Neural cell (in vitro differentiated cells): Measurements from ENCODE around the gene AMIGO1.
A peak's percentile ranks its signal among the peaks of the same experiment; 100 is the strongest.

Experiments
- EP300 ChIP-seq: fragments of 450-650 bp; conservative IDR thresholded peaks from 2 replicates; pipeline ENCODE4 v1.6.1; 2014; ENCODE audit warnings: antibody characterized with exemption, mild to moderate bottlenecking, moderate library complexity; ENCODE audit not compliant: poor library complexity, severe bottlenecking
- EZH2 ChIP-seq: fragments of 200-600, 300-800 bp; shearing (Covaris generic), sonication (generic); IDR thresholded peaks from 2 replicates; pipeline ENCODE4 v1.6.1; 2014; ENCODE audit warnings: antibody characterized with exemption, low read length, borderline replicate concordance, mild to moderate bottlenecking; ENCODE audit not compliant: insufficient read depth, poor library complexity, severe bottlenecking
- POLR2AphosphoS5 ChIP-seq: IDR thresholded peaks from 2 replicates; pipeline ENCODE4 v1.6.1; 2012
- RAD21 ChIP-seq: fragments of 450-650 bp; conservative IDR thresholded peaks from 2 replicates; pipeline ENCODE4 v1.6.1; 2014; ENCODE audit warnings: antibody characterized with exemption, mild to moderate bottlenecking, moderate library complexity
- TF ChIP-seq, protein P1 (sequence below): fragments of 450-650 bp; IDR thresholded peaks from 2 replicates; pipeline ENCODE4 v1.5.1; 2014; ENCODE audit warnings: antibody characterized with exemption, mild to moderate bottlenecking, moderate library complexity; ENCODE audit not compliant: poor library complexity, severe bottlenecking

DNA sequence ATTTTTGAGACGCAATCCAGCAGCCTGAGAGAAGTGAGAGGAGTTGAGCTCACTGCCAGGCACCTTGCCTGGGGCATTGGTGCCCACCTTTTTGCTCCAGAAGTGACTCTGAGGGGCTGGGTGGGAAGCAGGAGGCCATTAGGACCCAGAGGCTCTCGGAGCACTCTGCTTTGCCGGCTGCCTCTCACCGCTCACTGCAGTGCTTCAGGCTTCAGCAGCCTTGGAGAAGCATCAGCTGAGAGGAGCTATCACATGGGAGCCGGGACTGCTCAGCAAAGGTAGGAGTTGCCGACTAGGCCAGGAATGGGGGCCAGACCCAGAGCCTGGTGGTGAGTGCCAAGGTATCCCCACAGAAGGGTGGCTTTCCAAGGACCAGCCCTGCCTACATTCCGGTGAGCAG, 30.1 kb upstream of the AMIGO1 start, which contains the start of gene GPR61:
- TF ChIP-seq, protein P1, sequence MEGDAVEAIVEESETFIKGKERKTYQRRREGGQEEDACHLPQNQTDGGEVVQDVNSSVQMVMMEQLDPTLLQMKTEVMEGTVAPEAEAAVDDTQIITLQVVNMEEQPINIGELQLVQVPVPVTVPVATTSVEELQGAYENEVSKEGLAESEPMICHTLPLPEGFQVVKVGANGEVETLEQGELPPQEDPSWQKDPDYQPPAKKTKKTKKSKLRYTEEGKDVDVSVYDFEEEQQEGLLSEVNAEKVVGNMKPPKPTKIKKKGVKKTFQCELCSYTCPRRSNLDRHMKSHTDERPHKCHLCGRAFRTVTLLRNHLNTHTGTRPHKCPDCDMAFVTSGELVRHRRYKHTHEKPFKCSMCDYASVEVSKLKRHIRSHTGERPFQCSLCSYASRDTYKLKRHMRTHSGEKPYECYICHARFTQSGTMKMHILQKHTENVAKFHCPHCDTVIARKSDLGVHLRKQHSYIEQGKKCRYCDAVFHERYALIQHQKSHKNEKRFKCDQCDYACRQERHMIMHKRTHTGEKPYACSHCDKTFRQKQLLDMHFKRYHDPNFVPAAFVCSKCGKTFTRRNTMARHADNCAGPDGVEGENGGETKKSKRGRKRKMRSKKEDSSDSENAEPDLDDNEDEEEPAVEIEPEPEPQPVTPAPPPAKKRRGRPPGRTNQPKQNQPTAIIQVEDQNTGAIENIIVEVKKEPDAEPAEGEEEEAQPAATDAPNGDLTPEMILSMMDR = no peak
- TF ChIP-seq EZH2 (no peak), POLR2AphosphoS5 (peak; percentile 77), EP300 (peak; percentile 12), RAD21 (peak; percentile 15)
